ENCODE data around the gene DDX4.
A peak's percentile ranks its signal among the peaks of the same experiment; 100 is the strongest.

DDX4 gene

GRCh38 chr5:55823151-55823796 lies 85.4 kb downstream of the DDX4 start:
- ATAC-seq: no peak

- no peak for ATAC-seq
Measured at GRCh38 chr5:55829956-55830355, 92.1 kb downstream of the DDX4 start.

- no peak for ATAC-seq
Measured at GRCh38 chr5:55832446-55832845, 94.6 kb downstream of the DDX4 start.

DNA sequence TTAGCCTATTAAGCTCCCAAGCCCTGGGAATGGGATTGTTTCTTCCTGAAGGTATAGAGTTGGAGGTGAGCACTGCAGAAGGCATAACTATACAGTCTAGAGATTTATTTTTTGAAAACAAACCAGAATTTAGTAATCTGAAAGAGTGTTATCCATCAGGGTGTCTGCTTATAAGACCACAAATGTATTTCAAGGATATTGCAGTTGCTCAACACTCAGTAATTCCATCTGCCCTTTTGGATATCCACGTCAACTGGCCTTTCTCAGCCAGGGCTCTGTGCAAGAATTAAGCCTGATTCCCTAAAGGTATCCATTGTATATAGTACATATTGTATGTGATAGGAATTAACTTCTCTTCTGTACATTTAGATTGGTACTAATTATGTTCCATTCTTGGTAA lies 98.3 kb downstream of the DDX4 start:
- no peak for ATAC-seq

DNA sequence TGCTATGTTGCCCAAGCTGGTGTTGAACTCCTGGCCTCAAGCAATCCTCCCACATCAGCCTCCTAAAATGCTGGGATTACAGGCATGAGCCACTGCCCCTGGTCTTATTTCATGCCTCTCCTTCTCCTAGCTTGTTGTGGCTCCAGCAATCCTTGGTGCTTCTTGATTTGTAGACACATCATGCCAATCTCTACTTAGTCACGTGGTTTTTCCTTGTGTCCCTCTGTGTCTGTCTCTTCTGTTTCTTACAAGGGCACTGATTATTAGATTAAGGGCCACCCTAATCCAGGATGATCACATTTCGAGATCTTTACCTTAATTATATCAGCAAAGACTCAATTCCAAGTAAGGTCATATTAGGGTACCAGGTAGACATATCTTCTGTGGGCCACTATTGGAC lies 104.1 kb downstream of the DDX4 start:
- ATAC-seq: no peak

DNA sequence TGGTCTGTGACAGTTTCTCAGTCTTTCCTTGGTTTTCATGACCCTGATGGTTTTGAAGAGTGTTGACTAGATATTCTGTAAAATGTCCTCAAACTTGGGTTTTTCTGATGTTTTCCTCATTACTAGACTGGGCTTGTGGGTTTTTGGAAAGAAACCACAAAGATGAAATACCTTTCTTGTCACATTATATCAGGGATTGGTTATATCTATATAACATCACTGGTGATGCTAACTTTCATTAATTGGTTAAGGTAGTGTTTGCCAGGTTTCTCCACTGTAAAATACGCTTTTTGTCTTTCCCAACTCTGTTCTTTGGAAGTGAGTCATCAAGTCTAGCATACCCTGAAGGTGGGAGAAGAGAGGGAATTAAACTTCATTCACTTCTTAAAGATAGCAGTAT lies 110.0 kb downstream of the DDX4 start:
- ATAC-seq: no peak

DNA sequence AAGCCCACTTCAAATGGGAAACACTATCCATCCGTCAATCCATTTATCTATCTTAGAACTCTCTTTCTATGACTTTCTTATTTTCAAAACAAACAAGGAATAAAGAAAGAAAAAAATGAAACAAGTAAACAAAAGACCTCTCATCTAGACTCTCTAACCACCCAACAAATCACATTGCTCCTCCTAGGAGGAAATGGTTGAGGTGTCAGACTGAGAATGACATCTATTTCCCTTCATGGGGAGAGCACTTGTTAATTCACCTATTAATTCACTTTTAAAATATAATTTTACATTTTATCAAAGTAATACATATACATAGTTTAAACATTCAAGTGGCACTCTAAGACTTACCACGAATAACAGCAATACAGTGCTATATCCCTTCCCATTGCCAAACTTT lies 110.9 kb downstream of the DDX4 start:
- ATAC-seq: no peak

DNA sequence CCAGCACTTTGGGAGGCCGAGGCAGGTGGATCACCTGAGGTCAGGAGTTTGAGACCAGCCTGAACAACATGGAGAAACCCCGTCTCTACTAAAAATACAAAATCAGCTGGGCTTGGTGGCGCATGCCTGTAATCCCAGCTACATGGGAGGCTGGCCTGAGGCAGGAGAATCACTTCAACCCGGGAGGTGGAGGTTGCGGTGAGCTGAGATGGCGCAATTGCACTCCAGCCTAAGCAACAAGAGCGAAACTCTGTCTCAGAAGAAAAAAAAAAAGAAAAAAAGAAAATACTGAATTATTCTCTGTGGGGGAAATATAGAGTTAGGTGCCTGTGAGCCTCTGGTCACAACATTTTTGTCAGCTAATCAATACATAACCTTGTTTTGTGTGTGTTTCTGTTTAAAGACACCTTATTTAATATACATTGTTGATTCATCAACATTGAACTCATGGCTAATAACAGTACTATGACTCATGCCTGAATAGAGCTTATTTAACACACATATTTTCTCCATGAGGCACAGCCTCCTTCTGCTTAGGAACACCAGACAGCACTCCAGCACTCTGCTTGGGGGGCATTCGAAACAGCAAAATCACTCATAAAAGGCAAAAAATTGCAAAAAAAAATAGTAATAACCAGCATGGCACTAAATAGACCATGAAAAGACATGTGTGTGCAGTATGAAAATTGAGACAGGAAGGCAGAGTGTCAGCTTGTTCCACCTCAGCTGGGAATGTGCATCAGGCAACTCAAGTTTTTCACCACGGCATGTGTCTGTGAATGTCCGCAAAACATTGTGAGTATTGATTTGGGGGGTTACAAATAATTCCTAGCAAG lies 113.2 kb downstream of the DDX4 start, which contains the start of gene IL31RA:
Gene IL31RA (plus strand): TSS at position 519 of the 836 bp plus-strand sequence. CDS start 214 bp downstream, at position 733.
- ATAC-seq: peak; percentile 80 to 81

DNA sequence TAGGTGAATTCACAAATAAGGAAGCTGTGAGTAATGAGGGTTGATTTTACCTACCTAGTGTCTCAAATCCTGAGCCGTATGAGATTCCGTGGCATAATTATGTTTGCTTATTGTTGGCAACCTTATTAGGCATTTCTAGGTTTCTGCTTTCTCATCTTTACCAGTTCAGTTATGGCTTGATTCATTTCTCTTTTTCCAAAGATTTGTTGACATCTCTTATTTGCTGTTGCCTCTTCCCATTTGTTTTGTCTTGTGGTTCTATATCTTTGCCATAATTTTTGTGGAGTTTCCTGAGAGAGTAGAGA lies 113.8 kb downstream of the DDX4 start:
- no peak for ATAC-seq

GRCh38 chr5:55852503-55852902 lies 114.6 kb downstream of the DDX4 start:
- ATAC-seq: no peak

- ATAC-seq: no peak
Measured at GRCh38 chr5:55853041-55853670, 115.3 kb downstream of the DDX4 start.

GRCh38 chr5:55853818-55854217 lies 116.0 kb downstream of the DDX4 start:
- no peak for ATAC-seq

- no peak for ATAC-seq
Measured at GRCh38 chr5:55855509-55855908, 117.6 kb downstream of the DDX4 start.

DNA sequence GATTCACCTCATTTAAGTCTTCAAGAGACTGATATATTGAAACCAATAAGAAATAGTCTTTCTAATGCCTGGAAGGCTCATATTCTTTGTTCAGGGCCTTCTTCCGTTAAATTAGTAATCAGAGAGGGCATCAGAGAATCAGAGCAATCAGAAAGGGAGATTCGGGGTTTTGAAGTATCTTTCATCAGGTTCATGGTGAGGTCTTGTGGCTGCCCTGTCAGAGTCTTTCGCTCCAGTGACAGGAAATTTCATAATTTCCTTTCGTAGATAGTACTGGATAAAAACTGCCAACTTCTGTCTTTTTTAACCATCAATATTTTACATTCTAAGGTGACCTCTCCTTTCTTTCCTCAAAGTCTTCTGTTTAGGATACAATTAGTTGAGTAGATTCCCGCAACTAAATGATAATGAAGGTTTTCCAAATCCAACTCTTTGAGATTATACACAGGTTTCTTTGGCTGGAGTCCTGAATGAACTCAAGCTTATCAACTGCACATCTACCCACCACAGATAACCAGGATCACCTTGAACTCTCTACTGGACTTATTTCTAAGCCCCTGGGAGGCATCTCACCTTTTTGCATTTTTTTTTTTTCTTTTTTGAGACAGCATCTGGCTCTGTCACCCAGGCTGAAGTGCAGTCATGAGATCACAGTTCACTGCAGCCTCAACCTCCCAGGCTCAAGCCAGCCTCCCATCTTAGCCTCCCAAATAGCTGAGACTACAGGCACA lies 118.8 kb downstream of the DDX4 start:
- ATAC-seq: peak; percentile 65 to 79

GRCh38 chr5:55857247-55857640 lies 119.4 kb downstream of the DDX4 start:
- ATAC-seq: no peak

DNA sequence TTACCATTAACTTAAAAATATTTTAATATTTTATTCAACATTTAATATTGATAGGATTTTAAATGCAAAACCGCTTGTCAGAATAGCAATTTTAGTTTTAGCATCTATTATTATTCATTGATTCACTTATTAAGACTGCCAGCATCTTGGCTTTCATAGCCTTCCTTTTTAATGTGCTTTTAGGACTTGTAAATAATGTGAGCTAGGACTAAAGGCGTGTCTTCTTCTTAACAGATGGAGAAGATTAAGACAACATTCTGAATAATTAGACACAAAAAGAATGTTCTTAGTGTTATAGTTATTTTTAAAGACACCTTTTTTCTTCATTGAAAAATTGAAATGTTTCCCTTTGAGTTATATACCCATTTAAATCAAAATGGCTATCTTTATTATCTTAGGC lies 120.2 kb downstream of the DDX4 start:
- ATAC-seq: no peak

GRCh38 chr5:55860288-55860687 lies 122.4 kb downstream of the DDX4 start:
- ATAC-seq: no peak

DNA sequence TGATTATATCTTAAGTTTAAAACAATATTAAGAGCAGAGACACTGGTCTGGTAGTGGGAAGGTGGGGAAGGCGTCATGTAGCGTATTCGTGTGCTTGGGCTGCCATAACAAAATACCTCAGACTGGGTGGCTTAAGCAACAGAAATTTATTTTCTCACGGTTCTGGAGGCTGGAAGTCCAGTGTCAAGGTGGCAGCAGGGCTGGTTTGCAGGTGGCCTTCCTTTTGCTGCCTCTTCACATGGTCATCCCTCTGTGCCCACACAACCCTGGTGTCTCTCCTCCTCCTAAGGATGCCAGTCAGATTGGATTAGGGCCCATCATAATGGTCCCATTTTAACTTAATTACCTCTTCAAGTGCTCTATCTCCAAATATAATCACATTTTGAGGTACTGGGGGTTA lies 122.8 kb downstream of the DDX4 start:
- ATAC-seq: no peak

GRCh38 chr5:55864606-55865541 lies 127.0 kb downstream of the DDX4 start:
- ATAC-seq: no peak

GRCh38 chr5:55865831-55866230 lies 128.0 kb downstream of the DDX4 start:
- no peak for ATAC-seq

DNA sequence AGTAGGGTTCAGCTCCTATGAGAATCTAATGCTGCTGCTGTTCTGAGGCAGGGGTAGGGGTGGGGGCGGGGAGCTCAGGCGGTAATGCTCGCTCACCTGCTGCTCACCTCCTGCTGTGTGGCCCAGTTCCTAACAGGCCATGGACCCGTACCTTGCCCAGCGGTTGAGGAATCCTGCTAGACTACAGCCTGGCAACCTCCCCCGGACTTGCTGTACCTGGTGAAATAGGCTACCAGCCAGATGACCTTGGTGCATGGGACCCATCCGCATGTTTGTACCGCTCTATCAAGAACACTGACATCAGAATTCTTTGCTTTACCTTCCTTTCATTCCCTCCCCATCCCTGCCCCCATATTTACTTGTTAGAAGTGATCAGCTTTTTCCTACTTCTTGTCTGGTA lies 128.6 kb downstream of the DDX4 start:
- no peak for ATAC-seq
